Glutamatergic neuron (in vitro differentiated cells): Measurements from ENCODE around the gene SMURF1. TPM values are rescaled to one million over a fixed set of nuclear protein-coding genes. Genes with fewer than 3 reads are reported as not detected.
"Not testable (repeated sequence)": the region's sequence is repeated elsewhere in the genome, so short reads cannot be mapped to it uniquely, and the experiment has no call there.

Source experiments
- DNase-seq: peaks from one replicate; pipeline ENCODE4 v3.0.0; 2022
- H3K27ac Mint-ChIP-seq: one replicate; pipeline ENCODE4 v1.8.0; 2020; ENCODE audit warnings: mild to moderate bottlenecking, mixed read lengths, inconsistent platforms; ENCODE audit not compliant: unreplicated experiment
- H3K27me3 Mint-ChIP-seq: one replicate; pipeline ENCODE4 v1.8.0; 2020; ENCODE audit warnings: mild to moderate bottlenecking, moderate library complexity, mixed read lengths, inconsistent platforms; ENCODE audit not compliant: unreplicated experiment
- H3K36me3 Mint-ChIP-seq: one replicate; pipeline ENCODE4 v1.8.0; 2020; ENCODE audit warnings: mild to moderate bottlenecking, mixed read lengths, inconsistent platforms; ENCODE audit not compliant: unreplicated experiment
- H3K4me1 Mint-ChIP-seq: one replicate; pipeline ENCODE4 v1.8.0; 2020; ENCODE audit warnings: mild to moderate bottlenecking, low read depth, mixed read lengths, inconsistent platforms; ENCODE audit not compliant: unreplicated experiment
- H3K4me3 Mint-ChIP-seq: one replicate; pipeline ENCODE4 v1.8.0; 2020; ENCODE audit warnings: mild to moderate bottlenecking, mixed read lengths, inconsistent platforms; ENCODE audit not compliant: unreplicated experiment
- H3K9me3 Mint-ChIP-seq: one replicate; pipeline ENCODE4 v1.8.0; 2020; ENCODE audit warnings: mild to moderate bottlenecking, moderate library complexity, mixed read lengths, inconsistent platforms; ENCODE audit not compliant: unreplicated experiment
- CTCF ChIP-seq: fragments of 200-600 bp; sonication (generic); IDR thresholded peaks from one replicate; pipeline ENCODE4 v1.5.0; 2021; ENCODE audit not compliant: partially characterized antibody, unreplicated experiment
- total RNA-seq: library from RNA; stranded (reverse); fragmentation: NEBNext Ultra II Directional; extraction: Animal tissue kit (Norgen Biotek cat#: 25700); gene quantifications from one replicate; pipeline ENCODE4 v1.2.1, GENCODE V29; 2021; ENCODE audit not compliant: unreplicated experiment

Gene SMURF1
- total RNA-seq, 1 donor from 2014 or later, result 23.1 TPM

GRCh38 chr7:99046722-99047121 lies 97.2 kb downstream of the SMURF1 start:
- Mint-ChIP-seq H3K9me3 (peaks cover 9% of the 10 kb centered on the region), H3K27ac (no peak overlapping the region), H3K36me3 (peaks cover 5% of the 10 kb centered on the region), H3K4me3 (no peak overlapping the region), H3K27me3 (peaks cover 3% of the 10 kb centered on the region), H3K4me1 (no peaks in the 10 kb centered on the region)
- TF ChIP-seq CTCF, result no peak
- DNase-seq, result no peak

- H3K9me3 Mint-ChIP-seq, H3K4me3 Mint-ChIP-seq, H3K36me3 Mint-ChIP-seq, H3K27ac Mint-ChIP-seq, H3K4me1 Mint-ChIP-seq, DNase-seq, H3K27me3 Mint-ChIP-seq: not testable (repeated sequence)
Observed at GRCh38 chr7:99046262-99046661, 97.6 kb downstream of the SMURF1 start.

DNA sequence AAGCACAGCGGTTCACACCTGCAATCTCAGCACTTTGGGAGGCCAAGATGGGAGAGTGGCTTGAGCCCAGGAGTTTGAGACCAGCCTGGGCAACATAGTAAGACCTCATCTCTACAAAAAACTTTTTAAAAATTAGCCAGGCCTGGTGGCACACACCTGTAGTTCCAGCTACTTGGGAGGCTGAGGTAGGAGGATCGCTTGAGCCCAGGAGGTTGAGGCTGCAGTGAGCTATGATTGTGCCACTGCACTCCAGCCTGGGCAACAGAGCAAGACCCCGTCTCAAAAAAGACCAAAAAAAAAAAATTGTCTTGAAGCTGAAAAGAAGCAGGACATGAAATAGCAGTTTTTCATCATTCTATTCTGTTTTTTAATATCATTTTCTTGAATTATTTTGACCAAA lies 99.0 kb downstream of the SMURF1 start:
- not testable (repeated sequence) for H3K27me3 Mint-ChIP-seq, H3K4me3 Mint-ChIP-seq, H3K9me3 Mint-ChIP-seq, H3K36me3 Mint-ChIP-seq, H3K27ac Mint-ChIP-seq, H3K4me1 Mint-ChIP-seq, DNase-seq

DNA sequence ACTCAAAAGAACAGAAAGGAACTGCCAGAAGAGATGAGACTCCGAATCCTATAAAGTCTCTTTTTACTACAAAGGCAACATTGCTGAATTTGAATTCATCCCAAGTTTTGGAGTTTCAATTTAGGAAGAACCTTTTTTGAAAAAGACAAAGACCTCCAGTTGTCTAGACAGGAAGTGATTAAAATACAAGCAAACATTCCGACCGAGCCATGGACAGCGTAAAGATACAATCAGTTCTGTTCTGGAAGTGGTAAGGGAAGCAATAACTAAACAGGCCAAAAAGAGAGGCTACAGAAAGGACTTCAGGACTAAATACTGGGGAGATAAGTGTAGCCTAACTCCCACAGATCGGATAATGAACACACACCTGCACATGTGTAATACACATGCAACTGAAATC lies 101.0 kb downstream of the SMURF1 start:
- Mint-ChIP-seq H3K9me3 (peaks cover 6% of the 10 kb centered on the region), H3K27me3 (peaks cover 1% of the 10 kb centered on the region), H3K27ac (no peak overlapping the region), H3K36me3 (peaks cover 7% of the 10 kb centered on the region), H3K4me1 (peaks cover 2% of the 10 kb centered on the region), H3K4me3 (no peak overlapping the region)
- TF ChIP-seq CTCF, result no peak
- no peak for DNase-seq

DNA sequence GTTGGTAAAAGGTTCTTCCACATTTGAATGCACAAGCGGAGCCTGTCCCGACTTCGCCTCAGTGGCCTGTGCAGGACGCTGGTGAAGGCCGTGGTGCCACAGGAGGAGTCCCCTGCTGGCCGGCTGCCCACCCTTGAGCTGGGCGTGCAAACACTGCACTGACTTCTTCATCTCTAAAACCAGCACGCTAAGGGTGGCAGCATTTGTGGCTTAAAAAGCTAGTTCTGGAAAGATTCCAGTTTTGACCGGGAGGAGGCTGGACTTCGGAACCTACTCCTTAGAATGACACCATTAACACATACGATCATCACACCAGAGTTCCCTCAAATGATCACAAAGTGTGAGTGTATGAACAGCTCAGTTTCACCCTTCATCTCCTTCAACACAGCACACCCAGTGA lies 102.4 kb downstream of the SMURF1 start:
- TF ChIP-seq CTCF, result no peak
- Mint-ChIP-seq H3K27ac (no peak overlapping the region), H3K4me1 (peaks cover 4% of the 10 kb centered on the region), H3K36me3 (peaks cover 7% of the 10 kb centered on the region), H3K4me3 (no peak overlapping the region), H3K9me3 (peaks cover 6% of the 10 kb centered on the region), H3K27me3 (no peaks in the 10 kb centered on the region)
- no peak for DNase-seq

- Mint-ChIP-seq H3K27ac (peak overlapping the region; percentile 43), H3K36me3 (peaks cover 11% of the 10 kb centered on the region), H3K4me3 (no peak overlapping the region), H3K9me3 (peaks cover 6% of the 10 kb centered on the region), H3K27me3 (peaks cover 2% of the 10 kb centered on the region), H3K4me1 (peaks cover 4% of the 10 kb centered on the region)
- TF ChIP-seq CTCF, result peak; percentile 79
- peak; percentile 77 for DNase-seq
Observed at GRCh38 chr7:99040104-99040958, 103.6 kb downstream of the SMURF1 start.
